Panc1 (cell line): Measurements from ENCODE around the gene KCNAB2. TPM values are rescaled to one million over a fixed set of nuclear protein-coding genes. Genes with fewer than 3 reads are reported as not detected.

Source experiments
- ATAC-seq: fragments of 200-7000 bp; cut with Tn5 transposase; 2 replicates; pipeline ENCODE4 v1.9.1; 2020; ENCODE audit warnings: mild to moderate bottlenecking, moderate library complexity
- BruUV-seq: library from RNA; stranded (reverse); fragments of 400-500 nt; replicated peaks from 2 replicates; lab custom pipeline; 2021; lab: Mats Ljungman, UMichigan
- CTCF ChIA-PET: fragments of 300-600 bp; sonication (Branson Sonifier 250); formaldehyde crosslinking; loops from one replicate; lab custom pipeline; 2022; ENCODE audit warnings: antibody characterized with exemption; lab: Charles Lee
- POLR2A ChIA-PET: fragments of 300-600 bp; sonication (Branson Sonifier 250); formaldehyde crosslinking; loops from one replicate; lab custom pipeline; 2022; ENCODE audit warnings: antibody characterized with exemption; lab: Charles Lee
- DNase-seq: peaks from one replicate; pipeline ENCODE4 v3.0.0-alpha.2; 2010; ENCODE audit warnings: low read depth, low spot score
- H3K27ac ChIP-seq: 2 replicates; pipeline ENCODE4 v1.5.1; 2011; ENCODE audit warnings: mild to moderate bottlenecking, low read length, inconsistent platforms
- H3K27me3 ChIP-seq: fragments of 200-500 bp; sonication (Bioruptor generic); 2 replicates; pipeline ENCODE4 v1.6.0; 2014; ENCODE audit warnings: low read length, inconsistent platforms; ENCODE audit not compliant: control insufficient read depth, insufficient read depth
- H3K36me3 ChIP-seq: fragments of 200-500 bp; sonication (Bioruptor generic); 2 replicates; pipeline ENCODE4 v1.5.1; 2014; ENCODE audit warnings: inconsistent platforms, mild to moderate bottlenecking, low read length, moderate library complexity; ENCODE audit not compliant: control insufficient read depth, insufficient read depth
- H3K4me1 ChIP-seq: 2 replicates; pipeline ENCODE4 v1.5.1; 2011; ENCODE audit warnings: inconsistent platforms, mild to moderate bottlenecking, low read length, moderate library complexity; ENCODE audit not compliant: control insufficient read depth, insufficient read depth
- H3K4me3 ChIP-seq, 2 experiments: 2 replicates each; pipeline ENCODE4 v1.5.1; 2011 to 2012; ENCODE audit warnings: low read depth in 2 of 2, low read length in 2 of 2, mild to moderate bottlenecking in 2 of 2, inconsistent platforms in 1 of 2, moderate library complexity in 1 of 2
- H3K9me3 ChIP-seq: fragments of 200-500 bp; sonication (Bioruptor generic); 2 replicates; pipeline ENCODE4 v1.5.1; 2014; ENCODE audit warnings: low read depth, mild to moderate bottlenecking, inconsistent platforms, low read length, moderate library complexity; ENCODE audit not compliant: control insufficient read depth, insufficient read depth
- POLR2AphosphoS5 ChIP-seq: IDR thresholded peaks from 2 replicates; pipeline ENCODE4 v1.6.1; 2012; ENCODE audit warnings: mild to moderate bottlenecking, low read depth, low read length, moderate library complexity
- SIN3A ChIP-seq: IDR thresholded peaks from 2 replicates; pipeline ENCODE4 v1.6.1; 2012; ENCODE audit warnings: low read depth, mild to moderate bottlenecking, low read length, moderate library complexity, borderline replicate concordance; ENCODE audit not compliant: insufficient read depth
- TCF7L2 ChIP-seq: IDR thresholded peaks from 2 replicates; pipeline ENCODE4 v1.6.1; 2011; ENCODE audit warnings: mild to moderate bottlenecking, low read depth, low read length, inconsistent platforms
- in situ Hi-C: cut with HindIII; loops from 2 replicates; pipeline ENCODE4 v1.10.0; 2016; ENCODE audit warnings: low sequenced_read_pairs, low pct_unique_long_range_greater_than_20kb
- intact Hi-C: fragments of 100-400 bp; cut with micrococcal nuclease; formaldehyde crosslinking; loops from one replicate; pipeline ENCODE4 v1.10.0; 2022; ENCODE audit not compliant: unreplicated experiment
- total RNA-seq: library from RNA; stranded (reverse); gene quantifications from one replicate; pipeline ENCODE4 v1.2.1, GENCODE V29; 2021; ENCODE audit not compliant: unreplicated experiment
- TF ChIP-seq, protein P1 (sequence below), 2 experiments: IDR thresholded peaks; 2 replicates each; pipeline ENCODE4 v1.6.1; 2011 to 2012; ENCODE audit warnings: low read depth in 2 of 2, control low read depth in 1 of 2, low read length in 1 of 2, mild to moderate bottlenecking in 1 of 2, moderate library complexity in 1 of 2; ENCODE audit not compliant: insufficient read depth in 1 of 2
- TF ChIP-seq, protein P2 (sequence below): fragments of 450-650 bp; IDR thresholded peaks from 2 replicates; pipeline ENCODE4 v1.5.1; 2017; ENCODE audit warnings: mild to moderate bottlenecking

Gene KCNAB2
- total RNA-seq, 1 experiment from 2014 or later = 27.6 TPM

- BruUV-seq = no TSS peak
- ATAC-seq = no peak
- POLR2A ChIA-PET = no interaction called here
- Histone ChIP-seq H3K36me3 (no peaks in the 10 kb centered on the region), H3K9me3 (no peaks in the 10 kb centered on the region), H3K4me3 (no peak overlapping the region), H3K27me3 (no peaks in the 10 kb centered on the region), H3K27ac (no peak overlapping the region), H3K4me1 (peaks cover 21% of the 10 kb centered on the region)
- TF ChIP-seq, protein P1, sequence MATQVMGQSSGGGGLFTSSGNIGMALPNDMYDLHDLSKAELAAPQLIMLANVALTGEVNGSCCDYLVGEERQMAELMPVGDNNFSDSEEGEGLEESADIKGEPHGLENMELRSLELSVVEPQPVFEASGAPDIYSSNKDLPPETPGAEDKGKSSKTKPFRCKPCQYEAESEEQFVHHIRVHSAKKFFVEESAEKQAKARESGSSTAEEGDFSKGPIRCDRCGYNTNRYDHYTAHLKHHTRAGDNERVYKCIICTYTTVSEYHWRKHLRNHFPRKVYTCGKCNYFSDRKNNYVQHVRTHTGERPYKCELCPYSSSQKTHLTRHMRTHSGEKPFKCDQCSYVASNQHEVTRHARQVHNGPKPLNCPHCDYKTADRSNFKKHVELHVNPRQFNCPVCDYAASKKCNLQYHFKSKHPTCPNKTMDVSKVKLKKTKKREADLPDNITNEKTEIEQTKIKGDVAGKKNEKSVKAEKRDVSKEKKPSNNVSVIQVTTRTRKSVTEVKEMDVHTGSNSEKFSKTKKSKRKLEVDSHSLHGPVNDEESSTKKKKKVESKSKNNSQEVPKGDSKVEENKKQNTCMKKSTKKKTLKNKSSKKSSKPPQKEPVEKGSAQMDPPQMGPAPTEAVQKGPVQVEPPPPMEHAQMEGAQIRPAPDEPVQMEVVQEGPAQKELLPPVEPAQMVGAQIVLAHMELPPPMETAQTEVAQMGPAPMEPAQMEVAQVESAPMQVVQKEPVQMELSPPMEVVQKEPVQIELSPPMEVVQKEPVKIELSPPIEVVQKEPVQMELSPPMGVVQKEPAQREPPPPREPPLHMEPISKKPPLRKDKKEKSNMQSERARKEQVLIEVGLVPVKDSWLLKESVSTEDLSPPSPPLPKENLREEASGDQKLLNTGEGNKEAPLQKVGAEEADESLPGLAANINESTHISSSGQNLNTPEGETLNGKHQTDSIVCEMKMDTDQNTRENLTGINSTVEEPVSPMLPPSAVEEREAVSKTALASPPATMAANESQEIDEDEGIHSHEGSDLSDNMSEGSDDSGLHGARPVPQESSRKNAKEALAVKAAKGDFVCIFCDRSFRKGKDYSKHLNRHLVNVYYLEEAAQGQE (IDR thresholded peaks at IDR 0.05; ENCODE audit: insufficient read depth in 1 of 2, low read depth in 2 of 2, low read length in 1 of 2) = no peak
- TF ChIP-seq, protein P2, sequence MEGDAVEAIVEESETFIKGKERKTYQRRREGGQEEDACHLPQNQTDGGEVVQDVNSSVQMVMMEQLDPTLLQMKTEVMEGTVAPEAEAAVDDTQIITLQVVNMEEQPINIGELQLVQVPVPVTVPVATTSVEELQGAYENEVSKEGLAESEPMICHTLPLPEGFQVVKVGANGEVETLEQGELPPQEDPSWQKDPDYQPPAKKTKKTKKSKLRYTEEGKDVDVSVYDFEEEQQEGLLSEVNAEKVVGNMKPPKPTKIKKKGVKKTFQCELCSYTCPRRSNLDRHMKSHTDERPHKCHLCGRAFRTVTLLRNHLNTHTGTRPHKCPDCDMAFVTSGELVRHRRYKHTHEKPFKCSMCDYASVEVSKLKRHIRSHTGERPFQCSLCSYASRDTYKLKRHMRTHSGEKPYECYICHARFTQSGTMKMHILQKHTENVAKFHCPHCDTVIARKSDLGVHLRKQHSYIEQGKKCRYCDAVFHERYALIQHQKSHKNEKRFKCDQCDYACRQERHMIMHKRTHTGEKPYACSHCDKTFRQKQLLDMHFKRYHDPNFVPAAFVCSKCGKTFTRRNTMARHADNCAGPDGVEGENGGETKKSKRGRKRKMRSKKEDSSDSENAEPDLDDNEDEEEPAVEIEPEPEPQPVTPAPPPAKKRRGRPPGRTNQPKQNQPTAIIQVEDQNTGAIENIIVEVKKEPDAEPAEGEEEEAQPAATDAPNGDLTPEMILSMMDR = no peak
- TF ChIP-seq TCF7L2 = no peak
- TF ChIP-seq SIN3A = no peak
- TF ChIP-seq POLR2AphosphoS5 = no peak
- intact Hi-C loops (no loop called here), in situ Hi-C loops (no loop called here)
- no peak for DNase-seq
- CTCF ChIA-PET = no interaction called here
Measured at GRCh38 chr1:6027591-6027990, 18.1 kb upstream of the KCNAB2 start.

DNA sequence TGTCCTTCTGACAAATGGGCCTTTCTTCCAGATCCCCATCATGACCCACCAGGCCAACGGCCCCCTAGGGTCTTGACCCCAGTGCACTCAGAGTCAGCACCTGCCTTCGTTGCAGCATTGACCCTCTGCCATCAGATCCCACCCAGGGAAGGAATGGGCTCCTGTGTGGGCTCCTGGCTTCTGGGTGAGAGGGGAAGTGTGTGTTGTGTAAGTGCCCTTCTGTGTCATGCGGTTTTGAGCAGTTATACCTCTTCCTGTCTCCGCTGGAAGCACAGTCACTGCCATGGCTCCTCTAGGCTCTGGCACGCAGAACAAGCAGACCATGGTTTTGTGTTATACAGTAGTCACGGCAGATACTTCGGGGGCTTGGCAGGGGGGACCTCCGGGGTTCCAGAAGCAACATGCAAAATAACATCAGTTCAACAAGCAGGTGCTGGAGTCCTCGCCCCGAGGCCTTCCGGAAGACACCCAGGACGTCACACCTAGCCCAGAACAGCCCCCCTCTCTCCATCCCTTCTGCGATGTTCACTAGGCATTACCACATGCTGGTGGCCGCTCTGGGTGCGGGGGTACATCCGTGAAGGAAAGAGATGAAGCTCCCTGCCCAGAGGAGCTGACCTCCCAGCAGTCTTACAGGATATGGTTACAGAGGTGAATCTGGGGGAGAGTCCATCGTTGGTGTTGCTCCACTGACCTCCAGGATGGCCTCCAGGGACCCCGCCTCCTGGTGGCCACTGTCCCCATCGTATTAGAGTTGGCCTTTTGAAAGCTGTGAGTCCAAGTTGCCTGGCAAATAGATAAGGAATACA, 17.4 kb upstream of the KCNAB2 start:
- no TSS peak for BruUV-seq
- H3K4me3 ChIP-seq = no peak overlapping the region
- H3K36me3 ChIP-seq = no peaks in the 10 kb centered on the region
- in situ Hi-C loops (no loop called here), intact Hi-C loops (no loop called here)
- ChIA-PET CTCF (no interaction called here), POLR2A (no interaction called here)
- no peak for ATAC-seq
- no peak overlapping the region for H3K27ac ChIP-seq
- no peaks in the 10 kb centered on the region for H3K27me3 ChIP-seq
- TF ChIP-seq POLR2AphosphoS5 (no peak), SIN3A (no peak), TCF7L2 (no peak)
- TF ChIP-seq, protein P2 = no peak
- TF ChIP-seq, protein P1 (IDR thresholded peaks at IDR 0.05; ENCODE audit: insufficient read depth in 1 of 2, low read depth in 2 of 2, low read length in 1 of 2) = no peak
- H3K9me3 ChIP-seq = no peaks in the 10 kb centered on the region
- no peak for DNase-seq
- H3K4me1 ChIP-seq = peaks cover 21% of the 10 kb centered on the region
